Common myeloid progenitor, CD34-positive (primary cell): ENCODE measurements around the gene SDK1.

ENCODE experiments used
- CTCF ChIA-PET: fragments of 350-600 bp; sonication (Branson Sonifier 250); formaldehyde crosslinking; loops from one replicate; lab custom pipeline; 2021; ENCODE audit warnings: antibody characterized with exemption; lab: Charles Lee
- POLR2A ChIA-PET: fragments of 350-600 bp; sonication (Branson Sonifier 250); formaldehyde crosslinking; loops from one replicate; lab custom pipeline; 2021; ENCODE audit warnings: antibody characterized with exemption; lab: Charles Lee
- DNase-seq, 3 donors: peaks; one replicate each; pipeline versions ENCODE4 v3.0.0 to v3.0.0-alpha.2; 2013
- H3K27ac ChIP-seq, 2 experiments: 1 replicate in 1 of 2; 2 replicates in 1 of 2; pipeline ENCODE4 v1.7.0; 2013; ENCODE audit warnings: inconsistent platforms in 2 of 2, low read length in 2 of 2, mild to moderate bottlenecking in 2 of 2, low read depth in 1 of 2, moderate library complexity in 1 of 2; ENCODE audit not compliant: severe bottlenecking in 2 of 2, insufficient read depth in 1 of 2, poor library complexity in 1 of 2
- H3K27me3 ChIP-seq, 5 experiments: replicated peaks in 2 of 5; 1 replicate in 3 of 5; 2 replicates in 2 of 5; pipeline versions ENCODE4 v1.6.1 to v1.7.0; 2013; ENCODE audit warnings: low read length in 4 of 5, mild to moderate bottlenecking in 2 of 5, moderate library complexity in 2 of 5, inconsistent platforms in 1 of 5; ENCODE audit not compliant: insufficient read depth in 5 of 5, control insufficient read depth in 4 of 5
- H3K36me3 ChIP-seq, 4 experiments: 1 replicate in 2 of 4; 2 replicates in 2 of 4; pipeline versions ENCODE4 v1.6.1 to v1.7.0; 2013; ENCODE audit warnings: low read length in 3 of 4, control low read depth in 1 of 4, mild to moderate bottlenecking in 1 of 4; ENCODE audit not compliant: control insufficient read depth in 4 of 4, insufficient read depth in 4 of 4
- H3K4me1 ChIP-seq, 4 experiments: 1 replicate in 3 of 4; 2 replicates in 1 of 4; pipeline versions ENCODE4 v1.6.1 to v1.7.1; 2013; ENCODE audit warnings: low read length in 3 of 4, mild to moderate bottlenecking in 3 of 4, control low read depth in 1 of 4, inconsistent platforms in 1 of 4, moderate library complexity in 1 of 4; ENCODE audit not compliant: control insufficient read depth in 4 of 4, insufficient read depth in 4 of 4; ENCODE audit errors: control extremely low read depth in 1 of 4
- H3K4me3 ChIP-seq, 7 experiments: 1 replicate in 4 of 7; 2 replicates in 3 of 7; pipeline versions ENCODE4 v1.5.1 to v1.7.0; 2013; ENCODE audit warnings: mild to moderate bottlenecking in 7 of 7, low read length in 6 of 7, moderate library complexity in 6 of 7, inconsistent platforms in 2 of 7, low read depth in 2 of 7, control low read depth in 1 of 7; ENCODE audit not compliant: insufficient read depth in 4 of 7, control insufficient read depth in 1 of 7; ENCODE audit errors: extremely low read depth in 1 of 7
- H3K9me3 ChIP-seq, 5 experiments: 1 replicate in 4 of 5; 2 replicates in 1 of 5; pipeline versions ENCODE4 v1.6.1 to v1.7.1; 2013; ENCODE audit warnings: low read length in 4 of 5, mild to moderate bottlenecking in 2 of 5, inconsistent platforms in 1 of 5, low read depth in 1 of 5, moderate library complexity in 1 of 5; ENCODE audit not compliant: control insufficient read depth in 4 of 5, insufficient read depth in 2 of 5; ENCODE audit errors: control extremely low read depth in 1 of 5
- WGBS: methylation state at CpG from one replicate; pipeline ENCODE4 v1.1.5; 2013; ENCODE audit not compliant: insufficient coverage; 5-methylcytosine and 5-hydroxymethylcytosine counted together

Gene SDK1

DNA sequence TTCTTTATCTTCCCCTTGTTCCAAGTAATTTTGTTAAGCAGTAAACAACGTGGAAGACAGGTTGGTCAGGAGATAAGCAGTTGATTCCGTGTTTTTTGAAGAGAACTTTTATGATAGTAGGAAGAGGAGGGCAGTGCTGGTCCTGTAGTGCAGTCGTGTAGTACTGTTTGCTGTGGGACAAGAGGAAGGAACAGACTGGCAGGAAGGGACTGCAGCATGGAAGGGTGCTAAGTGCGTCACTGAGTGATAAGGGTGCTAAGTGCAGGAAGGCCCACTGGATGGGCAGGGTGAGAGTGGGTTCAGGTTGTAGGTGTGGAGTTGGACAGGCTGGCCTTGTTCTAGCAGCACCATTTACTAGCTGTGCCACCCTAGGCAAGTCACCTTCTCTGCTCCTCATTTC, 125.0 kb downstream of the SDK1 start:
- peaks cover 0 to 3% (median 0%) of the 10 kb centered on the region in 5 experiments for H3K27me3 ChIP-seq
- 49% methylated on average over 3 of the region's 4 CpGs for WGBS
- H3K27ac ChIP-seq: no peak overlapping the region
- peaks cover 0 to 5% (median 0%) of the 10 kb centered on the region in 5 experiments for H3K9me3 ChIP-seq
- POLR2A ChIA-PET: no interaction called here
- CTCF ChIA-PET: no interaction called here
- H3K4me3 ChIP-seq: no peak overlapping the region
- no peaks in the 10 kb centered on the region for H3K4me1 ChIP-seq
- H3K36me3 ChIP-seq: no peaks in the 10 kb centered on the region
- no peak for DNase-seq

DNA sequence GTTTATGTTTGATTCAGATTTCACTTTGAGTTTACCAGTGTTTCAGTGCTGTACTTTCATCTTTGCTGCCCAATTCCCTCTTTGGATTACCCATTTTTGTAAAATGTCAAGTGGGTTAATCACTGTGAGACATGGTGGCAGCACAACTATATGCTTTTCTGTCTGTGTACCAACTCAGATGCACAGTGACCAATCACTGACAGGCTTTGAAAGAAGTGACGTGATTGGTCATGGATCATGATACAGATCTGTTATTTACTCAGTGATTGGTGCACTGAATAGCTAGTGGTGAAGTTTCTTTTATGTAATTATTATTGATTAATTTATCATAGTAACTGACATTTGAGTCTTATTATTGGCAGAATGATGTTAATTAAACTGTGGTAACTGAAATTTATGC, 126.9 kb downstream of the SDK1 start:
- Histone ChIP-seq H3K27me3 (peaks cover 0 to 3% (median 0%) of the 10 kb centered on the region in 5 experiments), H3K4me1 (no peaks in the 10 kb centered on the region), H3K36me3 (no peaks in the 10 kb centered on the region), H3K4me3 (no peak overlapping the region), H3K9me3 (no peaks in the 10 kb centered on the region), H3K27ac (no peak overlapping the region)
- CTCF ChIA-PET: no interaction called here
- POLR2A ChIA-PET: no interaction called here
- DNase-seq: no peak
- 100% methylated on average over 1 of the region's 1 CpG for WGBS

DNA sequence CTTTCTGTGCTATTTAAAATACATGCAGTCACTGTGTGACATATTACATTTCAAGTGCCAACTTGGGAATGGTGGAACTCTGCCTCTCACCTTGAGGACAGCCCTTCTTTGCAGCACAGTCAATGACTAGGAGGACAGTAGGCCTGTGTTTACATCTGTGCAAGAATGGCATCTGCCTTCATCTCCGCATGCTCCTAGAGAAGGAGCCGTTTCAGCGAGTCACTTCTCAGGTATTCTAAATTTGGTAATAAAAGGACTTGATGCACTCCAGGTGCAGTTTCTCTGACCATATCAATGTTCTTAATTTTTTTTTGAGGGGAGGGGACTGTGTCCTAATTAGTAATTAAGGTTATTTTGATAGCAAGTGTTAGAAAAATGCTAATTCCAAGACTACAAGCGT, 128.9 kb downstream of the SDK1 start:
- H3K27me3 ChIP-seq: peaks cover 0 to 3% (median 0%) of the 10 kb centered on the region in 5 experiments
- H3K36me3 ChIP-seq: no peaks in the 10 kb centered on the region
- no peak overlapping the region for H3K27ac ChIP-seq
- no peak for DNase-seq
- CTCF ChIA-PET: interaction anchor here (1.0 kb wide), 1 partner anchor 9 kb away, joined by 3 read pairs; no protein-coding TSS in a partner anchor
- no peaks in the 10 kb centered on the region for H3K9me3 ChIP-seq
- H3K4me3 ChIP-seq: no peak overlapping the region
- no peaks in the 10 kb centered on the region for H3K4me1 ChIP-seq
- POLR2A ChIA-PET: no interaction called here
- 100% methylated on average over 2 of the region's 4 CpGs for WGBS

DNA sequence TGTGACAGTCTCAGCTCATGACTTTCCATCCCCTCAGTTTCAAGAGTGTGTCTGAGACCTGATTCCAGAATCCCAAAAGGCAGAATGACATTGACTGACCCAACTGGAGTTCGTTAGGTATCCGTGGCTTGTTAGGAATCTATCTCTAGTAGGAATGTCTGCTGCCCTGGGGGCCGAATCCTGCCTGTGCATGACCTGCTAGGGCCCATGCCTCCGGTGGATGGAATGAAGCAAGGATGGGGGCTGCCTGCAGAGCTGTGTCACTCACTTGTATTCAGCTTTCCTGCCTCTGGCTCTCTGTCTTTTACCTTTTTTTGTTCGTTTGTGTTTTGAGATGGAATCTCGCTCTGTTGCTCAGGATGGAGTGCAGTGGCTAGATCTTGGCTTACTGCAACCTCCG, 129.5 kb downstream of the SDK1 start:
- H3K27ac ChIP-seq: no peak overlapping the region
- no peaks in the 10 kb centered on the region for H3K36me3 ChIP-seq
- POLR2A ChIA-PET: no interaction called here
- 93% methylated on average over 7 of the region's 7 CpGs for WGBS
- no peaks in the 10 kb centered on the region for H3K9me3 ChIP-seq
- CTCF ChIA-PET: interaction anchor here (1.0 kb wide), 1 partner anchor 10 kb away, joined by 3 read pairs; no protein-coding TSS in a partner anchor
- DNase-seq: no peak
- no peaks in the 10 kb centered on the region for H3K4me1 ChIP-seq
- H3K27me3 ChIP-seq: peaks cover 0 to 3% (median 0%) of the 10 kb centered on the region in 5 experiments
- no peak overlapping the region for H3K4me3 ChIP-seq

DNA sequence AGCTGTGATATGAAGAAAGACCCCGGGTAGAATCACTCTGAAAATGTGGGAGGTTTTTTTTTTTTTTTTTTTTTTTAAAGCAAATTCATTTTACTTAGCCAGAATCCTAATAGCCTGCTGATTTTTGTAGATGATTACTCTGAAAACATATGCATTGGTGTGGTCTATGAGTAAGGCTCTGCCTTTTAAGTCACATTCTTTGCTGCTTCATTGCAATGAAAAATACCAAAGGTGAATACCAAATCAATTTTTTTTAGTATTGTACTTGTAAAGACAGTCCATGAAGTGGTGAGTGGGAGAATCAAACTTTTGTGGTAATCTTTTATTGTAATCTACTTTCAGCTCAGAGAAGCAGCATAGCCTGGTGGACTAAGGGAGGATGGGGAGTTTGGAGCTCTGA, 130.3 kb downstream of the SDK1 start:
- Histone ChIP-seq H3K4me1 (no peaks in the 10 kb centered on the region), H3K36me3 (no peaks in the 10 kb centered on the region), H3K27me3 (peaks cover 0 to 2% (median 0%) of the 10 kb centered on the region in 5 experiments), H3K9me3 (no peaks in the 10 kb centered on the region), H3K4me3 (no peak overlapping the region), H3K27ac (no peak overlapping the region)
- CTCF ChIA-PET: no interaction called here
- POLR2A ChIA-PET: no interaction called here
- WGBS: no CpG with 5 or more reads among the region's 1 CpG
- DNase-seq: no peak

GRCh38 chr7:3432911-3433310, 131.9 kb downstream of the SDK1 start:
- Histone ChIP-seq H3K27me3 (peaks cover 0 to under 1% (median 0%) of the 10 kb centered on the region in 5 experiments), H3K9me3 (no peaks in the 10 kb centered on the region), H3K36me3 (no peaks in the 10 kb centered on the region), H3K27ac (no peak overlapping the region), H3K4me3 (no peak overlapping the region), H3K4me1 (no peaks in the 10 kb centered on the region)
- DNase-seq: no peak
- ChIA-PET POLR2A (no interaction called here), CTCF (no interaction called here)
- 100% methylated on average over 3 of the region's 4 CpGs for WGBS

GRCh38 chr7:3434611-3435010, 133.6 kb downstream of the SDK1 start:
- Histone ChIP-seq H3K36me3 (no peaks in the 10 kb centered on the region), H3K9me3 (no peaks in the 10 kb centered on the region), H3K27ac (no peak overlapping the region), H3K27me3 (peaks cover 0 to 2% (median 0%) of the 10 kb centered on the region in 5 experiments), H3K4me3 (no peak overlapping the region), H3K4me1 (no peaks in the 10 kb centered on the region)
- DNase-seq: no peak
- CTCF ChIA-PET: interaction anchor here (1.3 kb wide), 1 partner anchor 547 kb away, joined by 4 read pairs; no protein-coding TSS in a partner anchor
- POLR2A ChIA-PET: no interaction called here
- WGBS: 84% methylated on average over 2 of the region's 4 CpGs
